Measurements from ENCODE around the gene UFD1.
A peak's percentile ranks its signal among the peaks of the same experiment; 100 is the strongest.

Gene UFD1

GRCh38 chr22:19419086-19419463, 59.9 kb downstream of the UFD1 start:
- no peak for DNase-seq

DNA sequence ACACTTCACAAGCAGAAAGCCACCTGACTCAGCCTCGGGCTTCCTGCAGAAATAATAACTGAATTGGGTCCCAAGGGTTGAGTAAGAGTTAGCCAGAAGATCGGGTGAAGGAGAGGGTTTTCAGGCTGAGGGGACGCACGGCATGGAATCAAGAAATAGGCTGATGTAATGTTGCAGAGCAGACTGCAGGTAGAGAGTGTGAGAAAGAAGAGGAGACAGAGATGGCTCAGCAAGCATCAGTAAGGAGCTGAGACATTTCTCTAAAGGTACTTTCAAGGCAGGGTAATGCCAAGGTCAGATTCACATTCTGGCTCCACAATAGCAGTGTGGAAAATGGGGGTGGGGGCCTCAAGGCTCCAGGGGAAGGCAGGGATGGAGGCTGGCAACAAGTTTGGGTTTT, 66.1 kb downstream of the UFD1 start:
- no peak for DNase-seq

DNA sequence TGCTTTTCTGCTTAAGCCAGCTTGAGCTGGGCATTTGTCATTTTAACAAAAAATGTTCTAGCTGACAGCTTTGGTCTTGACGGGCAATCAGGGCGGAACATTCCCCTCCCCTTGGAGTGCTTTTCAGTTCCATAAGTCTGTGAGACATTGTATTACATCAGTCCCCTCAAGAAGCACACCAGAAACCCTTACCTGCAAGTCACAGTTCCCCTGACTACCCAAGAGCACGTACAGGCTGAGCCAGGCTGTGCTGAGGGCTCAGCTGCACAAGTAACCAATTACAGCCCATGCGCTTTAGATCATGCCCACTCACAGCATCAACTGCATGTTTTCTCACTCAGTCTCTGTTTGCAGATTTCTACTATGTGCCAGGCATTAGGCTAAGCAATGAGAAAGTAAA, 66.5 kb downstream of the UFD1 start:
- DNase-seq: no peak

- DNase-seq: no peak
Observed at GRCh38 chr22:19411690-19412045, 67.3 kb downstream of the UFD1 start.

- DNase-seq: no peak
Observed at GRCh38 chr22:19410941-19411689, 67.9 kb downstream of the UFD1 start.

DNA sequence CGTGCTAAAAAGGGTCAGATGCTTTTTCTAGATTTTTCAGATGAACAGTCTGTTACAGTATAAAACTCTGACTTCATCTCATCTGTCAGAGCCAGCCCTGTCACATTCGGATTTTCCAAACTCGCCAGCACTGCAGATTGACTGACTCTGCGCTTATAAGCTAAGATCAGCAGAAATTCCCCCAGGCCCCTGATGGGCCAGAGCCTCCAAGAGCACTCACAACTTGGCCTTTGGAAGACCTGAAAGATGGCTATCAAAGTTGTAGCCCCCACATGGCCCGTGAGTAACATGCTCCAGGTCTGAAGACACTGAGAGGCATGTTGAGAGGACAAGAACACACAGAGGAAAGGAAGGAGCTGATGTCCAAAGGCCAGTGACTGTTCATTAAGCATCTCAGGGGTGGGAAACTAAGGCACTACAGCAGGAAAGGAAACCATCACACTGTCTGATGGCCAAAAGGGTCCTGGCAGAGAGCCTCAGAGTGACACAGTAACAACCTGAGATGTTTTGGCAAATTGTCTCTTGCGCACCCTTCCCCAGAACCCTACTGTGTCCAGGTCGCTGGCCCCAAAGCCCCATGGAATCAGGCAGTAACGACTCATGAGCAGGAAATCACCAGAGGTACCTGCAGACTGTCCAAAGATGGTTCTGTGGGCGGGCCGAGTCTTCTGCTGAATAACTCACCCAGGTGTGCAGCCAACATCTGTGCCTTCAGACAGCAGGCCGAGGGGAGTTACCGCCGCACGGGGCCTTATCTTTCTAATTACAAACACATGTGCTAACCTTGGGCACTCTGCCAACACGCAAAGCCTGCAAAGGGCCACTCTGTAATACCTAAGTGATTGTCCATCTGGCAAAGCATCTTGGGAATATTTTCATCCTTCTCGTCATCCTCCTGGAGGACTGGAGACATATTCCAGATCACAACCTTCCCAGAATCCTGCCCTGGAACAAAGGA, 71.1 kb downstream of the UFD1 start:
- DNase-seq: peak; percentile 38

DNA sequence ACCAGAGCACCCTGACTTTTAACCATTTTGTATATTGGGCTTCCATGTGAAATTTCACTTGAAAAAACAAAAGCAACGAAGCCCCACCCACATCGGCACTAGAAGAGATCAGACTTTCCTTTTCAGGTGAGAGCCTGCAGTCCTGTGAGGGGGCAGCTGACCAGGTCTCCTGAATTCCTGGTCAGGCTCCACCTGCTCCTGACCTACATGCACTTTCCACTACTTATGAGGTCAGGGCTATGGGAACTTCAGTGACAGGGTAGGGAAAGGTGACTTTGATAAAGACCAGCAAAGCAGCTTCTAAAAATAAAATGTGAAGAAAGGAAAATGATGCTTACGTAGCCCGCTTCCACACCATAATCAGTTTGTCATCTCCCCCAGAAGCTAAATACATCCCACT, 72.1 kb downstream of the UFD1 start:
- no peak for DNase-seq

GRCh38 chr22:19406281-19406811, 72.6 kb downstream of the UFD1 start:
- no peak for DNase-seq

DNA sequence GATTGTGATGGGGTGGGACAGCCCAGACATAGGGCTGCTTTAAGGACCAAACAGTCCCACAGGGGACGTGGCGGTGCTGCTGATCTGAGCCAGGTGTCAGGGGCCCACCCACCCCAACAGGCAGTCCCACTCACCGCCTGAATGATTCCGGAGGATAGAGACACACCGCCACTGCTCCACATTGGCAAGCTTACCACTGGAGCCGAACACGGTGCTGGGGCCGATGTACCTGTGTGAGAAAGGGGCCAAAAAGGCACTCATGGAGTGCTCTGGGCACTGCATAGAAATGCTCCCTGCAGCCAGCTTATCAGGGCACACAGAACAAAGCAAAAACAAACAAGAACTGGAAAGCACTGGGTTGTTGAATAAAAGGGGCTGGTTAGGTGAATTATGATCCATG, 73.3 kb downstream of the UFD1 start:
- DNase-seq: no peak

GRCh38 chr22:19405133-19405532, 73.9 kb downstream of the UFD1 start:
- DNase-seq: no peak

- DNase-seq: no peak
Observed at GRCh38 chr22:19404676-19405075, 74.3 kb downstream of the UFD1 start.

GRCh38 chr22:19402642-19403191, 76.3 kb downstream of the UFD1 start:
- DNase-seq: no peak

DNA sequence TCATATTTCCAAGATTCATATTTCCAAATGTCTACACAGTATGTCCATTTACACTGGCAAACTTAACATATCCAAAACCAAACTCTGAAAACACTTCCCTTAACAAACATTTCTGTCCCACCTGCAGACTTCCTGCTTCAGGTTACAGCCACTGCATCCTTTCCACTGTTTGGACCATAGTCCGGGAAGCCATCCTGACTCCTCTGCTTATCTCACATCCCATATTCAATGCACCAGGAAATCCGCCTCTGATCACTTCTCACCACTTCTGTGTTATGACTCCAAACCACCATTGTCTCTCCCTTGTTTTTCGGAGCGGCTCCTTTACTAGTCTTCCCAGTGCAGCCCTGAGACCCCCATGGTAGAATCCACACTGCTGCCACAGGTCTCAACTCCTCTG, 77.5 kb downstream of the UFD1 start:
- no peak for DNase-seq

GRCh38 chr22:19400881-19401280, 78.1 kb downstream of the UFD1 start:
- DNase-seq: no peak
